Left ventricle myocardium inferior (tissue), 1 donor: Measurements from ENCODE around the gene VAMP4. TPM values are rescaled to one million over a fixed set of nuclear protein-coding genes. Genes with fewer than 3 reads are reported as not detected.

ENCODE experiments used
- DNase-seq: peaks from one replicate; pipeline ENCODE4 v3.0.0-alpha.2; 2020
- H3K27ac ChIP-seq: fragments of 200-600 bp; replicated peaks from 2 replicates; pipeline ENCODE4 v1.8.0; 2021
- H3K27me3 ChIP-seq: fragments of 200-600 bp; 2 replicates; pipeline ENCODE4 v1.8.0; 2021; ENCODE audit warnings: low read depth
- H3K36me3 ChIP-seq: fragments of 200-600 bp; 2 replicates; pipeline ENCODE4 v1.8.0; 2021
- H3K4me1 ChIP-seq: fragments of 200-600 bp; 2 replicates; pipeline ENCODE4 v1.8.0; 2021
- H3K4me3 ChIP-seq: fragments of 200-600 bp; 2 replicates; pipeline ENCODE4 v1.8.0; 2021; ENCODE audit warnings: mild to moderate bottlenecking, moderate library complexity
- H3K9me3 ChIP-seq: fragments of 200-600 bp; replicated peaks from 2 replicates; pipeline ENCODE4 v1.8.0; 2021
- intact Hi-C: fragments of 100-400 bp; cut with micrococcal nuclease; formaldehyde crosslinking; loops from one replicate; pipeline ENCODE4 v1.11.0; 2022
- total RNA-seq: library from RNA; stranded (reverse); fragmentation: NEBNext Ultra II Directional; extraction: Animal tissue kit (Norgen Biotek cat#: 25700); gene quantifications from one replicate; pipeline ENCODE4 v1.2.1, GENCODE V29; 2021
- TF ChIP-seq, protein P1 (sequence below): fragments of 200-600 bp; IDR thresholded peaks from 2 replicates; pipeline ENCODE4 v1.8.0; 2021; ENCODE audit warnings: antibody characterized with exemption, mild to moderate bottlenecking, borderline replicate concordance
- donor health status: DM: no; HTN: yes; CAD: no; lungs with severe emphysema.

Gene VAMP4
- total RNA-seq, 1 donor from 2014 or later: 8.1 TPM

DNA sequence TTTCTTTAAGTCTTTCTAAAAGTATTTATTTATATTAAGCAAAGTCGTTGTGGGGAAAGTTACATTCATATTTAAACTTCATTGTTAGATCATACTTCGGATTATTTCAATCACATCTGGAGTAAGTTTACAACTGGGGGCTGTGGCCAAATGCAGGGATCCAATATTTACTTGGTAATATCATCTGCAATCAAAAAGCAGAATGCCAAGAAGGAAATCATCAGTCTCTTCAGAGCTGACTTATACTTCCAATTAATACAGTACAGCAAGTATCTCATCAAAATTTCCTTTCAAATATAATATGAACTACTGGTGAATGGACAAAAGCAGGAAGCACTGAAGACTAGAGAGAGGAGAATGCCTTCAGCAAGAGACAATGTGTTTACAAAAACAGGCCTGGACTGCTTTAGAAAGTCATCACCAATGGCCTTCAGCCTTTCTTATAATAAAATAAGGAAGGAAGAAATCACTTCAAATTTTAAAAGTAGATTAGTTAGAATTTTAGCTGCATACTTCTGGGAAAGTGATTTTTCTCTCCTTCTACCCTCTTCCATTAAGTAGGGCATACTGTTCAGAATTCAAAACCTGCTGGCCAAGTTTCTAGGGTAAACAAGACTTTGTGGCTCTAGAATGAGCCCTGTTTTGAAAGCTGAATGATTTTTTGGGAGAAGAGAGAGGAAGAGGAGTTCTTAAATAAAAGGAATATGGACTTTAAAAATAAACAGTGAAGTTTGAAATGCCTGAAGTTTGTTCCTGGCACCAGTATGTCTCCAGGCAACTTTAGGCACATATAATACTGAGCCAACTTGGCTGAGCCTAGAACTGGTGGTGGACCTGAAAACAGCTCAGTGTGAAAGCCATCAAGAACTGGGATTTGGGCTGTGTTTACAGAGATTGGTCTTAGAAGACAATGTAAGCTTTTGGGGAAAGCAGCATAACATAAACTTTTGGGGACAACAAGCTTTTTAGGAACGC lies 67.1 kb downstream of the VAMP4 start:
- no peak for DNase-seq
- no peaks in the 10 kb centered on the region for H3K9me3 ChIP-seq
- peak overlapping the region; percentile 65 for H3K27ac ChIP-seq
- intact Hi-C loops: no loop called here
- no peaks in the 10 kb centered on the region for H3K27me3 ChIP-seq
- TF ChIP-seq, protein P1, sequence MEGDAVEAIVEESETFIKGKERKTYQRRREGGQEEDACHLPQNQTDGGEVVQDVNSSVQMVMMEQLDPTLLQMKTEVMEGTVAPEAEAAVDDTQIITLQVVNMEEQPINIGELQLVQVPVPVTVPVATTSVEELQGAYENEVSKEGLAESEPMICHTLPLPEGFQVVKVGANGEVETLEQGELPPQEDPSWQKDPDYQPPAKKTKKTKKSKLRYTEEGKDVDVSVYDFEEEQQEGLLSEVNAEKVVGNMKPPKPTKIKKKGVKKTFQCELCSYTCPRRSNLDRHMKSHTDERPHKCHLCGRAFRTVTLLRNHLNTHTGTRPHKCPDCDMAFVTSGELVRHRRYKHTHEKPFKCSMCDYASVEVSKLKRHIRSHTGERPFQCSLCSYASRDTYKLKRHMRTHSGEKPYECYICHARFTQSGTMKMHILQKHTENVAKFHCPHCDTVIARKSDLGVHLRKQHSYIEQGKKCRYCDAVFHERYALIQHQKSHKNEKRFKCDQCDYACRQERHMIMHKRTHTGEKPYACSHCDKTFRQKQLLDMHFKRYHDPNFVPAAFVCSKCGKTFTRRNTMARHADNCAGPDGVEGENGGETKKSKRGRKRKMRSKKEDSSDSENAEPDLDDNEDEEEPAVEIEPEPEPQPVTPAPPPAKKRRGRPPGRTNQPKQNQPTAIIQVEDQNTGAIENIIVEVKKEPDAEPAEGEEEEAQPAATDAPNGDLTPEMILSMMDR: no peak
- H3K4me3 ChIP-seq: no peak overlapping the region
- H3K36me3 ChIP-seq: no peaks in the 10 kb centered on the region
- H3K4me1 ChIP-seq: peaks cover 21% of the 10 kb centered on the region

DNA sequence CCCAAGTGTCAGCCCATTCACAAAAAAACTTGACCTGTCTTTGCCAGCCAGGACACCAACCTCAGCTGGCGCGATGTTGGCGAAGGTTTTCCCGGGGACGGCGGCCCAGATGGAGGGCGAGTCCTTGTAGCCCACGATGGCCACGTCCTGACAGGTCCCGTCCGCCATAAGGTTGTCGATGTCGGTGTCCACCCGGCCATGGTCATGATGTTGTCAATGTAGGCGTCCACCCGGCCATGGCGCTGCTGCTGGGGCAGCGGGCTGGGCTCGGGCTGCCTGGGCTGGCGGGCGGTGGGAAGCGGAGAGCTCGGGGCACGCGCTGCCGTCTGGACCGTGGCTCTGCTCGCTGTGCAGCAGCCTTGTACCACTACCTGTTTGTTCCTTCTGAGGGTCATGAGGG lies 71.1 kb downstream of the VAMP4 start:
- Histone ChIP-seq H3K9me3 (no peaks in the 10 kb centered on the region), H3K4me3 (no peak overlapping the region), H3K4me1 (peaks cover 27% of the 10 kb centered on the region), H3K27me3 (no peaks in the 10 kb centered on the region), H3K27ac (no peak overlapping the region), H3K36me3 (no peaks in the 10 kb centered on the region)
- TF ChIP-seq, protein P1: no peak
- intact Hi-C loops: no loop called here
- no peak for DNase-seq

DNA sequence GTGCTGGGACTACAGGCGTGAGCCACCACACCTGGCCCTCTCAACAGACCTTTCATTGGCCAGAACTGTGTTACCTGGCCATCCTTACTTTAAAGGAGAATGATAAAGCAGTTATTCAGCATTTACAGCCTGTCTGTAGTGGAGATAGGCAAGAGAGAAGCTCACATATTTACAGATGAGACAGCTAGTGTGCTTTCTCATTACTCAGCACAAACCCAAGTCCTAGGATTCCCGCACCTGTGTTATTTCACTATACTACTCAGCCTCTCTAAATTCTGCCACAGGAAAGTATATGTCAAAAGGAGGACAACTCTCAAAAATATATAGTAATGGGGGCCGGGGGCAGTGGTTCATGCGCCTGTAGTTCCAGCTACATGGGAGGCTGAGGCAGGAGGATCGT lies 73.5 kb downstream of the VAMP4 start:
- no peak overlapping the region for H3K4me3 ChIP-seq
- no peak for DNase-seq
- H3K27me3 ChIP-seq: no peaks in the 10 kb centered on the region
- intact Hi-C loops: no loop called here
- H3K27ac ChIP-seq: no peak overlapping the region
- H3K36me3 ChIP-seq: no peaks in the 10 kb centered on the region
- TF ChIP-seq, protein P1: no peak
- H3K9me3 ChIP-seq: no peaks in the 10 kb centered on the region
- H3K4me1 ChIP-seq: peaks cover 34% of the 10 kb centered on the region

DNA sequence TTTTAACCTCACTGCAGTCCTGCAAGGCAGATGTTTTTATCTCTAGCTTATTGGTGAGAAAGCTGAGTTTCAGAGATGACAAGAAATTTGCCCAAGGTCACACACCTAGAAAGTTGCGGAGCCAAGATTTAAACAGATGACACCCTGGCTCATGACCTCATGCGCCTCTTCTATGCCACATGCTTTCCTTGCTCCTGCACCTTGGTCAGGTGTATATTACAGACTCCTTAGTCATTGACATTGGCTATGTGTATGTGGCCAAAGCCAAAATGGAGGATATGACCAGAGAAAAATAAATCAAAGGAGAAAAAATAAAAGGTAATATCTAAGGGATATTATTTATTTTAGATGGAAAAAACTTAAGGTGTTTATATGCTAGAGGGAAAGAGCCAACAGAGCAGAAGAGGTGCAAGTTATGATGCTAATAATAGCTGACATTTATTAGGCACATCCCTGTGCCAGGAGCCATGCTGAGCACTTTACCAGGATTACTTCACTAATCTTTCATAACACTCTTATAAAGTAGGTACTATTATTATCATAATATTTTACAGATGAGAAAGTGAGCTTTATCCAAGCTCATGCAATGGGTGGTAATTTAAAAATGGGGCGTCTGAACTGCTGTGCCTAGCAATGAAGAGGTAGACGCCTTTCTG lies 75.6 kb downstream of the VAMP4 start:
- intact Hi-C loops: no loop called here
- peak overlapping the region; percentile 74 for H3K27ac ChIP-seq
- no peak overlapping the region for H3K4me3 ChIP-seq
- H3K36me3 ChIP-seq: no peaks in the 10 kb centered on the region
- TF ChIP-seq, protein P1: no peak
- no peaks in the 10 kb centered on the region for H3K27me3 ChIP-seq
- no peak for DNase-seq
- peaks cover 36% of the 10 kb centered on the region for H3K4me1 ChIP-seq
- no peaks in the 10 kb centered on the region for H3K9me3 ChIP-seq

DNA sequence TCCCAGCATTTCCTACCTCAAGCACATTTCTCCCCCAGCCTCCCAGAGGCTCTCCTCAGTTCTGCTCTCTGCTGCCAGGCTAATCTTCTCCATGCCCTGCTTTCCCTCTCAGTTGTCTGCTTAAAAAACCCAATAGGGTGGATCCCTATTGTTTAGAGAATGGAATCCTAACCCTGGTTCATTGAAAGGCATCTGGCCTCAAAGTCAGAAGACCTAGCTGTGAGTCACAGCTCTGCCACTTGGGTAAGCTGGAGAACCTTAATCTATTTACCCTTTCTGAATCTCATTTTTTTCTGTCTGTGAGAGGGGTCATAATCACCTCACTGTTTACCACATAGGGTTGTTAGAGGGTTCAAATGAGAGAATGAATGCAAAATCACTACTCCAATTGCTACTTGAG lies 76.9 kb downstream of the VAMP4 start:
- intact Hi-C loops: no loop called here

More for the DNA sequence above, 76.9 kb downstream of the VAMP4 start:
- Histone ChIP-seq H3K36me3 (no peaks in the 10 kb centered on the region), H3K4me3 (no peak overlapping the region), H3K4me1 (peaks cover 36% of the 10 kb centered on the region), H3K27me3 (no peaks in the 10 kb centered on the region), H3K27ac (peak overlapping the region; percentile 63), H3K9me3 (no peaks in the 10 kb centered on the region)
- DNase-seq: no peak
- TF ChIP-seq, protein P1: no peak
